GM10266 (cell line): ENCODE results near the gene NCS1.

Experiments used
- DNase-seq: peaks from one replicate; pipeline ENCODE4 v3.0.0; 2012; ENCODE audit errors: extremely low spot score
- TF ChIP-seq, protein P1 (sequence below): IDR thresholded peaks from 2 replicates; pipeline ENCODE4 v1.5.1; 2012; ENCODE audit warnings: mild to moderate bottlenecking, low read depth; ENCODE audit not compliant: control insufficient read depth, insufficient read depth; ENCODE audit errors: missing control alignments

The NCS1 gene

DNA sequence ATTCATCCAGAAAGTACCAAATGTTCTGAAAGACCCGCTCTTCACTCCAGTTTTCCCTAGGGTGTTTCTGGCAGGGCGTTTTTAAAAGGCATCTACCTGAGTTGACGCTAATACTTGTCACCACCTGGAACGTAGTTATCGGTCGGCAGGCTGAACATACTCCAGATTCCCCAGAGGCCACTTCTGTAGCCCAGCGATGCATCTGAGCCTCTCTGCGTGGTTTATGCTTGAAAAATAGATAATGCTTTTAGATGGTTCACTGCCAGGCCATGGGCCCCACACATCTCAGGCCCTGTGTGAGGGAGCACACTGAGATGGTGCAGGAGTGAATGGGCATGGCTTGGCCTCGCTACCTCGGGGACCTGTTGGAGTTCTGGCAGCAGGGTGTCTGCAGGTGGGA is 33.0 kb upstream of the NCS1 start:
- TF ChIP-seq, protein P1, sequence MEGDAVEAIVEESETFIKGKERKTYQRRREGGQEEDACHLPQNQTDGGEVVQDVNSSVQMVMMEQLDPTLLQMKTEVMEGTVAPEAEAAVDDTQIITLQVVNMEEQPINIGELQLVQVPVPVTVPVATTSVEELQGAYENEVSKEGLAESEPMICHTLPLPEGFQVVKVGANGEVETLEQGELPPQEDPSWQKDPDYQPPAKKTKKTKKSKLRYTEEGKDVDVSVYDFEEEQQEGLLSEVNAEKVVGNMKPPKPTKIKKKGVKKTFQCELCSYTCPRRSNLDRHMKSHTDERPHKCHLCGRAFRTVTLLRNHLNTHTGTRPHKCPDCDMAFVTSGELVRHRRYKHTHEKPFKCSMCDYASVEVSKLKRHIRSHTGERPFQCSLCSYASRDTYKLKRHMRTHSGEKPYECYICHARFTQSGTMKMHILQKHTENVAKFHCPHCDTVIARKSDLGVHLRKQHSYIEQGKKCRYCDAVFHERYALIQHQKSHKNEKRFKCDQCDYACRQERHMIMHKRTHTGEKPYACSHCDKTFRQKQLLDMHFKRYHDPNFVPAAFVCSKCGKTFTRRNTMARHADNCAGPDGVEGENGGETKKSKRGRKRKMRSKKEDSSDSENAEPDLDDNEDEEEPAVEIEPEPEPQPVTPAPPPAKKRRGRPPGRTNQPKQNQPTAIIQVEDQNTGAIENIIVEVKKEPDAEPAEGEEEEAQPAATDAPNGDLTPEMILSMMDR, result no peak
- DNase-seq, result no peak

DNA sequence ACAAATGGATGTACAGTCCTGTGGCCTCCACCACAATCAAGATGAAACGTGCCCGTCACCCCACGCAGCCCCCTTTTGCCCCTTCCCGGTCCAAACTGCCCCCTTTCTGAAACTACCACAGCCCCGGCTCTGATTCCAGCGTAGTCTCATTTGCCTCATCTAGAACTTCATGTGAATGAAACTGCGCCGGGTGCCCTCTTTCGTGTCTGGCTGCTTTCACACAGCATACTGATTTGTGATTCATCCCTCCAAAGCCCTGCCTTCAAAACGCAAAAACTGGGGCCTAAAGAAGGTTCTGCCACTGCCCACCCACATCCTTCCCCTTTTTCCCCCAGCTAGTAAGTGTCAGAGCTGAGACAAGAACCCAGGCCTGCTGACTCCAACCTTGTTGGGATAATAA is 31.5 kb upstream of the NCS1 start:
- DNase-seq, result no peak
- TF ChIP-seq, protein P1, result no peak

DNA sequence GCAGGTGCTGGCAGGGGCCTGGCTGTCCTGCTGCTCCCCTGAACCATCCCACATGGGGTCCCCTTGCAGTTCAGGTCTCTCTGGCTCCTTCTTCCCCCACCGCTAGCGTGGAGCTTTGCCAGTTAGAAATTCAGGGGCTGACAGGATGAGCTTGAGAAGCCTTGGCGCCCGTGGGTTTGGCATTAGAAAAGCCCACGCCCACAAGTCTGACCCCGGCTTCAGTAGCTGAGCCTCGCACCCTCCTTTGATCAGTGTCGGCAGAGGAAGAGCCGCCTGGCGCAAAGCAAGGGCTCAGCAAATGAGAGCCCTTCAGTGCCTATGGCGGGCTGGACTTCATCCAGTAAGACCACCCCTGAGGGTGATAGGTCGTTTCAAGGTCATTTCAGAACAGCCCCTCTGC is 30.1 kb upstream of the NCS1 start:
- TF ChIP-seq, protein P1, result no peak
- no peak for DNase-seq

DNA sequence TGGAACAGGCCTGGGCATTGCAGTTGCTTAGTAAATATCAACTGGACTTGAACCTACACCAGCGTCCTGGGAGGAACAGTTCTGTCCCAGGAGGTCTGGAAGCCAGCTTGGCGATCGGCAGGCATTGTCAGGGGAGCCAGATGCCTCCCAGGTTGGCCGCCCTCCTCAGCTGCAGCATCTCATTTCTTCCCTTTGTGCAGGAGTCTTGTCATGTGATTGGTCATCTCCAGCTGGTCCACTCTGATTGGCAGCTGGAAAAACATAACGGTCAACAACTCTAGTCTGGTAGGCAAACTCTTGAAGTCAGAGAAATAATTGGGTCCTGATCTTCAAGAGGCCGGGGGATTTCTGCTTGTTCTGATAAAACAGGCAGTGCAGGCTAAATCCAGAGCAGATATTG is 29.6 kb upstream of the NCS1 start:
- no peak for DNase-seq
- TF ChIP-seq, protein P1, result no peak

DNA sequence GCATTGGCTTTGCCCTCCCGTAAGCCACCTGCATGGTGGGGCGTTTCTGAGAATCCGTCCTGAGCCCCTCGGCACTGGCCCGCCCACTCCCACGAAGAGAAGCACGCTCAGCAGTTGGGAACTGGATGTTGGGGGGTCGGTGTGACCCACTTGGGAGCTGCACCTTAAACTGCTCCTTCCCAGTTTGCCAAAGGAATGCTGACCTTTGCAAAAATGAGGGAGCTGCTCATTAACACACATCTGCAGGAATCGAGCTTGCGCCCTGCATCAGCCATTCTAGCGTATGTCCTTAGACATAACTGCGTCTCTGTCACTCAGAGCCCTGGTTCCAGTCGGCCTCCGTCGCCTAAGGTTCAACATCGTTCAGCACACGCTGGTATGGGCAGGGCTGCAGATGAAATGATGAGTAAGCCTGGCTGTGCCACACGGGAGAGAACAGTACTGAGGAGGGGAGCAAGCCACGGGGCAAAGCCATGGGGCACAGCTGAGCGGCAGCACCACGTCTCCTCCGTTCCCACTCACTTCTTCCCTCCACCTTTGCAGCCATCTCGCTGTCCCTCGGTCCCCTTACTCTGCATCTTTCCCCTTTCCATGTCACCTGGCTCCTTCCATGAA is 28.8 kb upstream of the NCS1 start:
- TF ChIP-seq, protein P1, result no peak
- DNase-seq, result no peak

DNA sequence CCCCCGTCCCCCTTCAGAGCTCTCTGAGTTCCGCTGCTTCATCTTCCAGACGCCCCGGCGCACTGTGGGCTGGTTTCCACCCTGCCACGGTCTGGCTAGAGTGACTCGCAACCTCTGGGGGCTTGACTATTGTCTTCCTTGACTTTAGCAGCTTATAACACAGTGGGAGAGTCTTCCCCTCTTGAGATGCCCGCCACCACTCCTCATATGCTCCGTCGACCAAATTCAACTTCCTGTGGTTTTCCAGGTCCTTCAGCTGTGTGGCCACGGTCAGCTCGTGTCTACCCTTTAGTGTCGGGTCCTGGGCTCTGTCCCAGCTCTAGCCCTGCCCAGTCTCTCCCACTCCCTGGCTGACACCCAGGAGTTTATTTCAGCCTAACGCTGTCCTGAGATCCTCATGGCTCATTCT is 28.2 kb upstream of the NCS1 start:
- TF ChIP-seq, protein P1, result no peak
- DNase-seq, result no peak

DNA sequence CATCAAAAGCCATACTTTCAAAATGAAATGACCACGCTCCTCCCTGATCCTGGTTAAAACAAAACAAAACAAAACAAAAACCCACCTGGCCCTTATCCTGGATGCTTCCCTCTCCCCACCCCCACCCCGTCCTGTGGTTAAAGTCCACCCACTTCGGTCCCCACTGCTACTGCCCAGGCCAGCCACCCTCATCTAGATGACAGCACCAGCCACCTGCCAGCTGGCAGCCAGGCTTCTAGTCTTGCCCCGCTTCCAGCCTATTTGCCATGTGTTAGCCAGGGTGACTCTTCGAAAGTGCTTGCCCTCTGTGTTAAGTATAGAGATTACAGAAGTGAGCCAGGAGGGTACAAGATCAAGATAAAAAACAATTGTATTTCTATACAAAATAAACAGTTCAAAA is 27.5 kb upstream of the NCS1 start:
- no peak for DNase-seq
- TF ChIP-seq, protein P1, result no peak
